Peyer's patch (tissue), 4 donors: ENCODE measurements around the gene CPED1.

ENCODE experiments used
- POLR2A ChIP-seq, 2 donors: fragments of 450-650 bp; IDR thresholded peaks; one replicate each; pipeline ENCODE4 v1.5.1; 2017; ENCODE audit warnings: antibody characterized with exemption in 2 of 2, mild to moderate bottlenecking in 2 of 2, moderate library complexity in 2 of 2
- TF ChIP-seq, protein P1 (sequence below), 6 experiments: fragments of 450-650 bp in 4 of 6; fragments of 200-600 bp in 2 of 6; sonication (generic) in 1 of 6; IDR thresholded peaks; one replicate each; pipeline ENCODE4 v1.5.1; 2017 to 2019; ENCODE audit warnings: antibody characterized with exemption in 6 of 6, mild to moderate bottlenecking in 3 of 6, moderate library complexity in 1 of 6

DNA sequence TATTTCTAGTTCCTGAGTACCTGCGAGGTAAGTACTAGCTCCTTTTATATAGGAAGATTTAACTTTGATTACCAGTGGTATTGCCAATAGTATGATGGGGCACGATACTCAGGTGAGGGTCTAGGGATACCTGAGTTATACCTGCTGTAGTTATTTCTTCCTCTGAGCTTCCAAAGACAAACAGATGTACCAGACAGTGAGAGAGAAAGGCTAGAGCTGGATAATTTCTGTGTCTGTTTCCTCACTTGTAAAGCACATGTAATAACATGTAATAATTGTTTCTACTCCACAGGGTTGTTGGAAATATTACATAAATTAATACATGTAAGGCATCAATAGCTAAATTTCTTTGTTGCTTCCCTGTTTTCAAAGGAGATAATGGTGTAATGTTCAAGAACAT, 53.7 kb downstream of the CPED1 start:
- TF ChIP-seq, protein P1, sequence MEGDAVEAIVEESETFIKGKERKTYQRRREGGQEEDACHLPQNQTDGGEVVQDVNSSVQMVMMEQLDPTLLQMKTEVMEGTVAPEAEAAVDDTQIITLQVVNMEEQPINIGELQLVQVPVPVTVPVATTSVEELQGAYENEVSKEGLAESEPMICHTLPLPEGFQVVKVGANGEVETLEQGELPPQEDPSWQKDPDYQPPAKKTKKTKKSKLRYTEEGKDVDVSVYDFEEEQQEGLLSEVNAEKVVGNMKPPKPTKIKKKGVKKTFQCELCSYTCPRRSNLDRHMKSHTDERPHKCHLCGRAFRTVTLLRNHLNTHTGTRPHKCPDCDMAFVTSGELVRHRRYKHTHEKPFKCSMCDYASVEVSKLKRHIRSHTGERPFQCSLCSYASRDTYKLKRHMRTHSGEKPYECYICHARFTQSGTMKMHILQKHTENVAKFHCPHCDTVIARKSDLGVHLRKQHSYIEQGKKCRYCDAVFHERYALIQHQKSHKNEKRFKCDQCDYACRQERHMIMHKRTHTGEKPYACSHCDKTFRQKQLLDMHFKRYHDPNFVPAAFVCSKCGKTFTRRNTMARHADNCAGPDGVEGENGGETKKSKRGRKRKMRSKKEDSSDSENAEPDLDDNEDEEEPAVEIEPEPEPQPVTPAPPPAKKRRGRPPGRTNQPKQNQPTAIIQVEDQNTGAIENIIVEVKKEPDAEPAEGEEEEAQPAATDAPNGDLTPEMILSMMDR (IDR thresholded peaks at IDR 0.05): no peak
- no peak for TF ChIP-seq POLR2A (IDR thresholded peaks at IDR 0.05)
